ENCODE results near the gene MAP3K1. TPM values are rescaled to one million over a fixed set of nuclear protein-coding genes. Genes with fewer than 3 reads are reported as not detected.
A peak's percentile ranks its signal among the peaks of the same experiment; 100 is the strongest.

The MAP3K1 gene
- total and polyA plus RNA-seq, 2 experiments from 2014 or later = 9.5 to 14.4 TPM

DNA sequence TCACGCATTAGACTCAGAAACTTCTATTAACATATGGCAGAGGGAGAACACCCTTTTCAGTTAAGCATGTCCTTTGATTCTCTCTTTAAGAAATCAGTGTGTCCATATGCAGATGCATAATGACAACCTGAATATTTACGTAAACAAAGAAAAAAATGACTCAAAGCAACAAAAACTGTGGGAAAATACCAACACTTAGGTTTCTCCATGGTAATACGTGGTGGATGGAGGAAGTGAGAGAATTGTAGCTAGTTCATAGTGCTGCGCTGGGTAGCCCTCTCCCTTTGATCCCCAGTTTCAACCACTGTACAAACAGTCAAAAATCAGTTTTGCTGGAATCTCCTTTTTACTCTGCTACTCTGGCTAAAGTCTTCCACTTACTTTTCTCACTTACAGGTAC is 2.0 kb upstream of the MAP3K1 start (continued):
- TF ChIP-seq EZH2phosphoT487 (IDR thresholded peaks at IDR 0.05; ENCODE audit: unreplicated experiment) (no peak), POLR2AphosphoS5 (IDR thresholded peaks at IDR 0.05; ENCODE audit: low read depth) (no peak), NANOG (IDR thresholded peaks at IDR 0.05; ENCODE audit: borderline replicate concordance) (no peak), ZNF331 (CRISPR knock-in tag; IDR thresholded peaks at IDR 0.05; ENCODE audit: low read depth) (no peak)
- TF ChIP-seq, protein P1, sequence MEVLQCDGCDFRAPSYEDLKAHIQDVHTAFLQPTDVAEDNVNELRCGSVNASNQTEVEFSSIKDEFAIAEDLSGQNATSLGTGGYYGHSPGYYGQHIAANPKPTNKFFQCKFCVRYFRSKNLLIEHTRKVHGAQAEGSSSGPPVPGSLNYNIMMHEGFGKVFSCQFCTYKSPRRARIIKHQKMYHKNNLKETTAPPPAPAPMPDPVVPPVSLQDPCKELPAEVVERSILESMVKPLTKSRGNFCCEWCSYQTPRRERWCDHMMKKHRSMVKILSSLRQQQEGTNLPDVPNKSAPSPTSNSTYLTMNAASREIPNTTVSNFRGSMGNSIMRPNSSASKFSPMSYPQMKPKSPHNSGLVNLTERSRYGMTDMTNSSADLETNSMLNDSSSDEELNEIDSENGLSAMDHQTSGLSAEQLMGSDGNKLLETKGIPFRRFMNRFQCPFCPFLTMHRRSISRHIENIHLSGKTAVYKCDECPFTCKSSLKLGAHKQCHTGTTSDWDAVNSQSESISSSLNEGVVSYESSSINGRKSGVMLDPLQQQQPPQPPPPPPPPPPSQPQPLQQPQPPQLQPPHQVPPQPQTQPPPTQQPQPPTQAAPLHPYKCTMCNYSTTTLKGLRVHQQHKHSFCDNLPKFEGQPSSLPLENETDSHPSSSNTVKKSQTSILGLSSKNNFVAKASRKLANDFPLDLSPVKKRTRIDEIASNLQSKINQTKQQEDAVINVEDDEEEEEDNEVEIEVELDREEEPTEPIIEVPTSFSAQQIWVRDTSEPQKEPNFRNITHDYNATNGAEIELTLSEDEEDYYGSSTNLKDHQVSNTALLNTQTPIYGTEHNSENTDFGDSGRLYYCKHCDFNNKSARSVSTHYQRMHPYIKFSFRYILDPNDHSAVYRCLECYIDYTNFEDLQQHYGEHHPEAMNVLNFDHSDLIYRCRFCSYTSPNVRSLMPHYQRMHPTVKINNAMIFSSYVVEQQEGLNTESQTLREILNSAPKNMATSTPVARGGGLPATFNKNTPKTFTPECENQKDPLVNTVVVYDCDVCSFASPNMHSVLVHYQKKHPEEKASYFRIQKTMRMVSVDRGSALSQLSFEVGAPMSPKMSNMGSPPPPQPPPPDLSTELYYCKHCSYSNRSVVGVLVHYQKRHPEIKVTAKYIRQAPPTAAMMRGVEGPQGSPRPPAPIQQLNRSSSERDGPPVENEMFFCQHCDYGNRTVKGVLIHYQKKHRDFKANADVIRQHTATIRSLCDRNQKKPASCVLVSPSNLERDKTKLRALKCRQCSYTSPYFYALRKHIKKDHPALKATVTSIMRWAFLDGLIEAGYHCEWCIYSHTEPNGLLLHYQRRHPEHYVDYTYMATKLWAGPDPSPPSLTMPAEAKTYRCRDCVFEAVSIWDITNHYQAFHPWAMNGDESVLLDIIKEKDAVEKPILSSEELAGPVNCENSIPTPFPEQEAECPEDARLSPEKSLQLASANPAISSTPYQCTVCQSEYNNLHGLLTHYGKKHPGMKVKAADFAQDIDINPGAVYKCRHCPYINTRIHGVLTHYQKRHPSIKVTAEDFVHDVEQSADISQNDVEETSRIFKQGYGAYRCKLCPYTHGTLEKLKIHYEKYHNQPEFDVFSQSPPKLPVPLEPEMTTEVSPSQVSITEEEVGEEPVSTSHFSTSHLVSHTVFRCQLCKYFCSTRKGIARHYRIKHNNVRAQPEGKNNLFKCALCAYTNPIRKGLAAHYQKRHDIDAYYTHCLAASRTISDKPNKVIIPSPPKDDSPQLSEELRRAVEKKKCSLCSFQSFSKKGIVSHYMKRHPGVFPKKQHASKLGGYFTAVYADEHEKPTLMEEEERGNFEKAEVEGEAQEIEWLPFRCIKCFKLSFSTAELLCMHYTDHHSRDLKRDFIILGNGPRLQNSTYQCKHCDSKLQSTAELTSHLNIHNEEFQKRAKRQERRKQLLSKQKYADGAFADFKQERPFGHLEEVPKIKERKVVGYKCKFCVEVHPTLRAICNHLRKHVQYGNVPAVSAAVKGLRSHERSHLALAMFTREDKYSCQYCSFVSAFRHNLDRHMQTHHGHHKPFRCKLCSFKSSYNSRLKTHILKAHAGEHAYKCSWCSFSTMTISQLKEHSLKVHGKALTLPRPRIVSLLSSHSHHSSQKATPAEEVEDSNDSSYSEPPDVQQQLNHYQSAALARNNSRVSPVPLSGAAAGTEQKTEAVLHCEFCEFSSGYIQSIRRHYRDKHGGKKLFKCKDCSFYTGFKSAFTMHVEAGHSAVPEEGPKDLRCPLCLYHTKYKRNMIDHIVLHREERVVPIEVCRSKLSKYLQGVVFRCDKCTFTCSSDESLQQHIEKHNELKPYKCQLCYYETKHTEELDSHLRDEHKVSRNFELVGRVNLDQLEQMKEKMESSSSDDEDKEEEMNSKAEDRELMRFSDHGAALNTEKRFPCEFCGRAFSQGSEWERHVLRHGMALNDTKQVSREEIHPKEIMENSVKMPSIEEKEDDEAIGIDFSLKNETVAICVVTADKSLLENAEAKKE (CRISPR knock-in tag; IDR thresholded peaks at IDR 0.05) = no peak

- Histone ChIP-seq H3K36me3 (ENCODE audit: insufficient read depth) (no peaks in the 10 kb centered on the region), H3K79me2 (replicated peaks; ENCODE audit: insufficient read depth) (peaks cover 23% of the 10 kb centered on the region), H3K4me1 (ENCODE audit: insufficient read depth) (peaks cover 36% of the 10 kb centered on the region), H4K20me1 (replicated peaks; ENCODE audit: insufficient read depth) (0 out of 2 replicates have a peak, but pooled peaks cover 7% of the 10 kb centered on the region), H2AFZ (peak overlapping the region; percentile 95), H3K27me3 (ENCODE audit: insufficient read depth) (peaks cover 36% of the 10 kb centered on the region), H3K4me2 (peak overlapping the region; percentile 98), H3K27ac (ENCODE audit: low read depth) (no peak overlapping the region), H3F3A (replicated peaks; ENCODE audit: low read depth) (peaks cover 5% of the 10 kb centered on the region), H3K4me3 (peak overlapping the region; percentile 91), H3K9me2 (ENCODE audit: insufficient read depth) (no peaks in the 10 kb centered on the region)
- peak overlapping the region; percentile 88 for H3K4me3 Mint-ChIP-seq
- H3K27ac Mint-ChIP-seq = no peak overlapping the region
- peaks cover 36% of the 10 kb centered on the region; the same call in 2 of the 3 replicates for H3K4me1 Mint-ChIP-seq
- ATAC-seq (peak; percentile 40), DNase-seq (ENCODE audit: low spot score) (peak; percentile 60)
- H3K36me3 Mint-ChIP-seq (ENCODE audit: low read depth) = no peaks in the 10 kb centered on the region
- peaks cover 8% of the 10 kb centered on the region for H3K27me3 Mint-ChIP-seq (ENCODE audit: insufficient read depth, low read depth, poor library complexity)
- H3K9me3 Mint-ChIP-seq = no peaks in the 10 kb centered on the region
- TF ChIP-seq, protein P2, sequence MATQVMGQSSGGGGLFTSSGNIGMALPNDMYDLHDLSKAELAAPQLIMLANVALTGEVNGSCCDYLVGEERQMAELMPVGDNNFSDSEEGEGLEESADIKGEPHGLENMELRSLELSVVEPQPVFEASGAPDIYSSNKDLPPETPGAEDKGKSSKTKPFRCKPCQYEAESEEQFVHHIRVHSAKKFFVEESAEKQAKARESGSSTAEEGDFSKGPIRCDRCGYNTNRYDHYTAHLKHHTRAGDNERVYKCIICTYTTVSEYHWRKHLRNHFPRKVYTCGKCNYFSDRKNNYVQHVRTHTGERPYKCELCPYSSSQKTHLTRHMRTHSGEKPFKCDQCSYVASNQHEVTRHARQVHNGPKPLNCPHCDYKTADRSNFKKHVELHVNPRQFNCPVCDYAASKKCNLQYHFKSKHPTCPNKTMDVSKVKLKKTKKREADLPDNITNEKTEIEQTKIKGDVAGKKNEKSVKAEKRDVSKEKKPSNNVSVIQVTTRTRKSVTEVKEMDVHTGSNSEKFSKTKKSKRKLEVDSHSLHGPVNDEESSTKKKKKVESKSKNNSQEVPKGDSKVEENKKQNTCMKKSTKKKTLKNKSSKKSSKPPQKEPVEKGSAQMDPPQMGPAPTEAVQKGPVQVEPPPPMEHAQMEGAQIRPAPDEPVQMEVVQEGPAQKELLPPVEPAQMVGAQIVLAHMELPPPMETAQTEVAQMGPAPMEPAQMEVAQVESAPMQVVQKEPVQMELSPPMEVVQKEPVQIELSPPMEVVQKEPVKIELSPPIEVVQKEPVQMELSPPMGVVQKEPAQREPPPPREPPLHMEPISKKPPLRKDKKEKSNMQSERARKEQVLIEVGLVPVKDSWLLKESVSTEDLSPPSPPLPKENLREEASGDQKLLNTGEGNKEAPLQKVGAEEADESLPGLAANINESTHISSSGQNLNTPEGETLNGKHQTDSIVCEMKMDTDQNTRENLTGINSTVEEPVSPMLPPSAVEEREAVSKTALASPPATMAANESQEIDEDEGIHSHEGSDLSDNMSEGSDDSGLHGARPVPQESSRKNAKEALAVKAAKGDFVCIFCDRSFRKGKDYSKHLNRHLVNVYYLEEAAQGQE (IDR thresholded peaks at IDR 0.05; ENCODE audit: unreplicated experiment) = no peak
- TF ChIP-seq NANOG (IDR thresholded peaks at IDR 0.05; ENCODE audit: borderline replicate concordance) (no peak), POLR2AphosphoS5 (IDR thresholded peaks at IDR 0.05; ENCODE audit: low read depth) (no peak)
Measured at GRCh38 chr5:56814361-56814962, 887 bp upstream of the MAP3K1 start.

Data from GM23338 (cell line).